SK-N-SH treated with all-trans-retinoic acid at 6 μM for 48 hours (cell line): ENCODE data around the gene ZNF575.

Experiments
- ARNTL ChIP-seq: fragments of 450-650 bp; formaldehyde crosslinking; IDR thresholded peaks from 2 replicates; pipeline ENCODE4 v1.5.0; 2020; ENCODE audit warnings: low read depth, mild to moderate bottlenecking, moderate library complexity, borderline replicate concordance
- CSRNP3 ChIP-seq: fragments of 250-450 bp; sonication (Bioruptor Pico); IDR thresholded peaks from 2 replicates; pipeline ENCODE4 v1.5.1; 2021; ENCODE audit warnings: mild to moderate bottlenecking, moderate library complexity
- RARB ChIP-seq: fragments of 250-450 bp; sonication (Bioruptor Pico); IDR thresholded peaks from 2 replicates; pipeline ENCODE4 v1.8.0; 2021; ENCODE audit warnings: mild to moderate bottlenecking, moderate library complexity
- ZC3H10 ChIP-seq: fragments of 250-450 bp; sonication (Bioruptor Pico); IDR thresholded peaks from 2 replicates; pipeline ENCODE4 v1.5.1; 2021; ENCODE audit warnings: mild to moderate bottlenecking, moderate library complexity
- ZNF70 ChIP-seq: fragments of 450-650 bp; formaldehyde crosslinking; IDR thresholded peaks from 2 replicates; pipeline ENCODE4 v1.5.0; 2020; ENCODE audit warnings: mild to moderate bottlenecking, moderate library complexity
- TF ChIP-seq, protein P1 (sequence below): fragments of 250-450 bp; sonication (Bioruptor Pico); IDR thresholded peaks from 2 replicates; pipeline ENCODE4 v1.5.1; 2020; ENCODE audit warnings: low read depth, mild to moderate bottlenecking, moderate library complexity
- TF ChIP-seq, protein P2 (sequence below): fragments of 250-450 bp; sonication (Bioruptor Pico); IDR thresholded peaks from 2 replicates; pipeline ENCODE4 v1.8.0; 2020; ENCODE audit warnings: mild to moderate bottlenecking, moderate library complexity, borderline replicate concordance

- TF ChIP-seq ARNTL (CRISPR knock-in tag): no peak
- TF ChIP-seq ZC3H10 (CRISPR knock-in tag): no peak
- TF ChIP-seq, protein P1, sequence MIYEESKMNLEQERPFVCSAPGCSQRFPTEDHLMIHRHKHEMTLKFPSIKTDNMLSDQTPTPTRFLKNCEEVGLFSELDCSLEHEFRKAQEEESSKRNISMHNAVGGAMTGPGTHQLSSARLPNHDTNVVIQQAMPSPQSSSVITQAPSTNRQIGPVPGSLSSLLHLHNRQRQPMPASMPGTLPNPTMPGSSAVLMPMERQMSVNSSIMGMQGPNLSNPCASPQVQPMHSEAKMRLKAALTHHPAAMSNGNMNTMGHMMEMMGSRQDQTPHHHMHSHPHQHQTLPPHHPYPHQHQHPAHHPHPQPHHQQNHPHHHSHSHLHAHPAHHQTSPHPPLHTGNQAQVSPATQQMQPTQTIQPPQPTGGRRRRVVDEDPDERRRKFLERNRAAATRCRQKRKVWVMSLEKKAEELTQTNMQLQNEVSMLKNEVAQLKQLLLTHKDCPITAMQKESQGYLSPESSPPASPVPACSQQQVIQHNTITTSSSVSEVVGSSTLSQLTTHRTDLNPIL (CRISPR knock-in tag): no peak
- no peak for TF ChIP-seq CSRNP3 (CRISPR knock-in tag)
- no peak for TF ChIP-seq RARB (CRISPR knock-in tag)
- TF ChIP-seq ZNF70 (CRISPR knock-in tag): no peak
- TF ChIP-seq, protein P2, sequence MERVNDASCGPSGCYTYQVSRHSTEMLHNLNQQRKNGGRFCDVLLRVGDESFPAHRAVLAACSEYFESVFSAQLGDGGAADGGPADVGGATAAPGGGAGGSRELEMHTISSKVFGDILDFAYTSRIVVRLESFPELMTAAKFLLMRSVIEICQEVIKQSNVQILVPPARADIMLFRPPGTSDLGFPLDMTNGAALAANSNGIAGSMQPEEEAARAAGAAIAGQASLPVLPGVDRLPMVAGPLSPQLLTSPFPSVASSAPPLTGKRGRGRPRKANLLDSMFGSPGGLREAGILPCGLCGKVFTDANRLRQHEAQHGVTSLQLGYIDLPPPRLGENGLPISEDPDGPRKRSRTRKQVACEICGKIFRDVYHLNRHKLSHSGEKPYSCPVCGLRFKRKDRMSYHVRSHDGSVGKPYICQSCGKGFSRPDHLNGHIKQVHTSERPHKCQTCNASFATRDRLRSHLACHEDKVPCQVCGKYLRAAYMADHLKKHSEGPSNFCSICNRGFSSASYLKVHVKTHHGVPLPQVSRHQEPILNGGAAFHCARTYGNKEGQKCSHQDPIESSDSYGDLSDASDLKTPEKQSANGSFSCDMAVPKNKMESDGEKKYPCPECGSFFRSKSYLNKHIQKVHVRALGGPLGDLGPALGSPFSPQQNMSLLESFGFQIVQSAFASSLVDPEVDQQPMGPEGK (CRISPR knock-in tag): no peak
Measured at GRCh38 chr19:43495082-43495481, 37.9 kb upstream of the ZNF575 start.
